SK-N-MC (cell line): Measurements from ENCODE around the gene SUMF2.
"Not testable (repeated sequence)": the region's sequence is repeated elsewhere in the genome, so short reads cannot be mapped to it uniquely, and the experiment has no call there.

Source experiments
- EZH2 ChIP-seq: fragments of 200-600 bp; sonication (generic); IDR thresholded peaks from one replicate; pipeline ENCODE4 v1.6.1; 2017; ENCODE audit warnings: antibody characterized with exemption
- POLR2AphosphoS5 ChIP-seq: IDR thresholded peaks from 2 replicates; pipeline ENCODE4 v1.6.1; 2012; ENCODE audit warnings: mild to moderate bottlenecking, low read depth, low read length, borderline replicate concordance

DNA sequence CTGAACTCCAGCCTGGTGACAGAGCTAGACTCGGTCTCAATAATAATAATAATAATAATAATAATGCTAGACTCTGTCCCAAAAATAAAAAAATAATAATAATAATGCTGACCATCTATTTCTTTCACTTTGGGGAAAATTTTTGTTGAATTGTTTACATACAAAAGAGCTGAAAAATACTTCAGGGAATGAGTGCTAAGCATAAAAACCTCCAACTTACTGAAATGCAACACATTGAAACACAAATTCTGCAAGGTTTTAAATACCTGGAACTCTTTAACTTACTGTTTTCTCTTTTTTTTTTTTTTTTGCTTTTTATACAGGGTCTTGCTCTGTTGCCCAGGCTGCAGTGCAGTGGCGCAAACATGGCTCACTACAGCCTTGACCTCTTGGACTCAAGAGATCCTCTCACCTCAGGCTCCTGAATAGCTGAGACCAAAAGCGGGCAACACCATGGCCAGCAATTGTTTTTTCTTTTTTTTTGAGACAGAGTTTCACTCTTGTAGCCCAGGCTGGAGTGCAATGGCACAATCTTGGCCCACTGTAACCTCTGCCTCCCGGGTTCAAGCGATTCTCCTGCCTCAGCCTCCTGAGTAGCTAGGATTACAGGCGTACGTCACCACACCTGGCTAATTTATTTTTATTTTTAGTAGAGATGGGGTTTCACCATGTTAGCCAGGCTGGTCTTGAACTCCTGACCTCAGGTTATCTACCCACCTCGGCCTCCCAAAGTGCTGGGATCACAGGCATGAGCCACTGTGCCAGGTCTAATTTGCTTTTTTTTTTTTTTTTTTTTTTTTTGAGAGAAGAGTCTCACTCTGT, 34.3 kb downstream of the SUMF2 start:
- not testable (repeated sequence) for TF ChIP-seq EZH2
- 0 out of 2 replicates have a peak, but pooled peaks have one; percentile 9 for TF ChIP-seq POLR2AphosphoS5
